Stimulated activated CD8-positive, alpha-beta memory T cell treated with anti-CD3 and anti-CD28 coated beads, Interleukin-2, amount 100 ng/mL, for 48 hours (primary cell): ENCODE measurements around the gene PIGU.
"Not testable (repeated sequence)": the region's sequence is repeated elsewhere in the genome, so short reads cannot be mapped to it uniquely, and the experiment has no call there.

ENCODE experiments used
- DNase-seq, 2 donors: peaks; one replicate each; pipeline ENCODE4 v3.0.0-alpha.2; 2020; ENCODE audit warnings: low read depth in 2 of 2

The PIGU gene

DNA sequence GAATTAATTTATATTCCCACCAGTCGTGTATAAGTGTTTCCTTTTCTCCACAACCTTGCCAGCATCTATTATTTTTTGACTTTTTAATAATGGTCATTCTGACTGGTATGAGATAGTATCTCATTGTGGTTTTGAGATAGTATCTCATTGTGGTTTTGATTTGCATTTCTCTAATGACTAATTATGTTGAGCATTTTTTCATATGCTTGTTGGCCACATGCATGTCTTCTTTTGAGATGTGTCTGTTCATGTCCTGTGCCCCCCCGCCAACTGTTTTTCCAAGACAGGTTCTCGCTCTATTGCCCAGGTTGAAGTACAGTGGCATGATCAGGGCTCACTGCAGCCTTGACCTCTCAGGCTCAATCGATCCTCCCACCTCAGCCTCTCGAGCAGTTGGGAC is 15.1 kb downstream of the PIGU start:
- not testable (repeated sequence) for DNase-seq

DNA sequence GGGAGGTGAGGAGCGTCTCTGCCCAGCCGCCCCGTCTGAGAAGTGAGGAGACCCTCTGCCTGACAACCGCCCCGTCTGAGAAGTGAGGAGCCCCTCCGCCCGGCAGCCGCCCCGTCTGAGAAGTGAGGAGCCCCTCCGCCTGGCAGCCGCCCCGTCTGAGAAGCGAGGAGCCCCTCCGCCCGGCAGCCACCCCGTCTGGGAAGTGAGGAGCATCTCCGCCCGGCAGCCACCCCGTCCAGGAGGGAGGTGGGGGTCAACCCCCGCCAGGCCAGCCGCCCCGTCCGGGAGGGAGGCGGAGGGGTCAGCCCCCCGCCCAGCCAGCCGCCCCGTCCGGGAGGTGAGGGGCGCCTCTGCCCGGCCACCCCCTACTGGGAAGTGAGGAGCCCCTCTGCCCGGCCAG is 18.2 kb downstream of the PIGU start:
- DNase-seq: not testable (repeated sequence)

DNA sequence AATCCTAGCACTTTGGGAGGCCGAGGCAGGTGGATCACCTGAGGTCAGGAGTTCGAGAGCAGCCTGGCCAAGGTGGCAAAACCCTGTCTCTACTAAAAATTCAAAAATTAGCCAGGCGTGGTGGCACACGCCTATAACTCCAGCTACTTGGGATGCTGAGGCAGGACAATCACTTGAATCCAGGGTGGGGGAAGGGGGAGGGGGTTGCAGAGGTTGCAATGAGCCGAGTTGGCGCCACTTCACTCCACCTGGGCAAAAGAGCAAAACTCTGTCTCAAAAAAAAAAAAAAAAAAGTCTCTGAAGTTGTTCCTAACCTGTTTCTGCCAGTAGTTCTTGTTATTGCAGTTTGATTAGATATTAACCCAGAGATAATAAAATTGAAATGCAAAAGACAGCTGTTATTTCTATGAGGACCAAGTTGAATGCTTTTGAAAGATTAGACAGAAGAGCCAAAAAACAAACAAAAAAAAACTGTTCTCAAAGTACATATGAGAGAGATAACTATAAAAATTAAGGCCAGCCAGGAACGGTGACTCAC is 22.6 kb downstream of the PIGU start:
- DNase-seq: no peak

GRCh38 chr20:34651200-34651599 is 25.7 kb downstream of the PIGU start:
- no peak for DNase-seq

DNA sequence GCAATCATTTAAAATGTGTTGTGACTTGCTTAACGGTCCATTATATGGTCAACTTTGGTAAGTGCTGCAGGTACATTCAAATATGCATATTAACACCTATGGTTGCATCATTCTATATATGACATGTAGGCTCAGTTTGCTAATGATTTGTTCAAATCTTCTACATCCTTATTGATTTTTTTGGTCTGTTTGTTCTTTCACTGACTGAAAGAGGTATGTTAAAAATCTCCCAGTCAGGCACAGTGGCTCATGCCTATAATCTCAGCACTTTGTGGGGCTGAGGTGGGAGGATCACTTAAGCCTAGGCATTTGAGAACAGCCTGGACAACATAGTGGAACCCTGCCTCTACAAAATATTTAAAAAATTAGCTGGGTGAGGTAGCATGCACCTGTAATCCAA is 29.2 kb downstream of the PIGU start:
- no peak for DNase-seq

DNA sequence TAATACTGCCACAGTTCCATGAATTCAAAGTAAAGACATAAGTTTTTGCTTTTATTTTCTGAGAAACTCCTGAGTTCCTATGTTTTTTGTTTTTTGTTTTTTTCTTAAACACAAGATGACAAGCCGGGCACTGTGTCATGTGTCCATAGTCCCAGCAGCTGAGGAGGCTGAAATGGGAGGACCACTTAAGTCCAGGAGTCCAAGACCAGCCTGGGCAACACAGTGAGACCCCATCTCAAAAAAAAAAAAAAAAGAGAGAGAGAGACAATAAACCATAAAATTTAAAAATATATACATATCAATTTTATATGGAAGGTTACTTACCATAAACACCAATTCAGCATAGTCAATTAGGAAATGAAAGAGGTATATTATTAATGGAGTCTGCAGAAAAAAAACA is 31.9 kb downstream of the PIGU start:
- no peak for DNase-seq

DNA sequence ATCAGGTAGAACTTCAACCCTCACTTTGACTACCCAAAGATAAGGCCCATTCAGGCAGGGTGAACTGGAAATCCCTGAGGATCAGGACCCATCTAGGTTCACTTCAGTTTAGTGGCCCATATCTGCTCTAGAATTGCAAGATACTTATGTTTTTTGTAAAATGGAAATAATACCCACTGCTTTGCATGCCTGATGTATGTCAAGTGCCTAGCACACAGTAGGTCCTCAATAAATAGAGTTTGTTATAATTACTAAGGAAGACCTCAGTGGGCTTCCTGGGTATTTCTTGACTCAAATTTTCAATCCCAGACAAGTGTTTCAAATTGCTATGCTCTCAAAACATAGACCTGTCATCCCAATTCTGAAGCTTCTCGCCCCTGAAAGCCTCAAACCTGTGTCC is 32.5 kb downstream of the PIGU start:
- no peak for DNase-seq

DNA sequence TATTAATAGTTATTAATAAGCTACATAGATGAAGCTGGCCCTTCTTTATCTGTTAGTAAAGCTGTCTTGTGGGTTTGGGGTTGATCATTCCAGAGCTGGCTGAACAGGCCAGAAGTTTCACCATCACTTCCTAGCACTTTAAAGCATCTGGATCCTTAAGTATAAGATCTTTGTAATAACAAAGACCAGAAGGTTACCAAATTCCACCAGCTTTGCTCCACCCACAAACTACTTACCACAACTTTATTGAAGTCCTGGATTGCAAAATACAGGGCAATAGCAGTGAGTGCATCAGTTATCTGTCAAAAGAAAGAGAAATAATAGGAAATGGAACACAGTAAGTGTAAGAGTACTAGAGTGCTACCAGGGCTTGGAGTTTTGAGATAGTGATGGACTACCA is 33.0 kb downstream of the PIGU start:
- no peak for DNase-seq

DNA sequence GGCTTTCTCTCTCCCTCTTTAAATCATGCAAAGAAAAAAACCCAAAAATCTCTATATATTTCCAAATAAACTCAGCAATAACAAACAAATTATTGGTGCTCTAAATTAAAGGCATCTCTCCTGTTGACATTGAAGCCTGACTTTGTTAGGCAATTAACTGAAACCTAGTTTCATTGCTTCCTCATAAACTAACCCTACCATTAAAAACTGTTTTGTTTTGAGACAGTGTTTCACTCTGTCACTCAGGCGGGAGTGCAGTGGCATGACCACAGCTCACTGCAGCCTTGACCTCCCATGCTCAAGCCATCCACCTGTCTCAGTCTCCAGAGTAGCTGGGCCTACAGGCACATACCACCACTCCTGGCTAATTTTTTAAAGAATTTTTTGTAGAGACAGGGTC is 34.9 kb downstream of the PIGU start:
- no peak for DNase-seq

GRCh38 chr20:34639755-34640222 is 37.1 kb downstream of the PIGU start:
- no peak for DNase-seq

DNA sequence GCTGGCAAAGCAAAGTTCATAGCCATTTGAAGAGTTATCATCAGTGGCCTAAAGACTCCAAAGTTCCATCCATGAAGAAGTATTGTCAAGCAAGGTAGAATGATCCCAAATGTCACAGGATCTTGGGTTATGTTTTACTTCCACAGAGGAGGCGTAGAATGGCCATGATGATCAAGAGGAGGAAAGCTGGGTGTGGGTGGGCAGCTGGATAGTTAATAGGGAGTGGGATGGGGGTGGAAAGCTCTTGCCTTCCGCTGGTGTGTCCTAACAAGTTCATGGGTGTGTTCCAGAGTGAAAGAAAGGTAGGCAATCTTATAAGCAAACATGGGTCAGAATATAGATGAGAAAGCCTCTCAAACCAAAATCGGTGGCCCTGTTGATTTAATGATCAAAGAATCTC is 38.4 kb downstream of the PIGU start:
- no peak for DNase-seq

DNA sequence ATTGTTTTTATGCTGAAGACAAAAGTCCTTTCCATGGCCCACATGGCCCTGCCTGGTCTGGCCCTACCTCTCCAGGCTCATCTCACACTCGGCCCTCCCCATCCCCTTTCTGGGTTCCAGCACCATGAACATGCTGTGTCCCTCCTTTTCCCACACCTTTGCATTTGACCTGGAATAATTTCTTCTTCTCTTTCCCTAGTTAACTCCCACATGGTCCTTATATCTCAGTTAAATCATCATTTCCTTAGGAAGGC is 38.9 kb downstream of the PIGU start:
- DNase-seq: no peak

- DNase-seq: no peak
Measured at GRCh38 chr20:34637245-34638038, 39.5 kb downstream of the PIGU start.

- no peak for DNase-seq
Measured at GRCh38 chr20:34636648-34637047, 40.2 kb downstream of the PIGU start.

DNA sequence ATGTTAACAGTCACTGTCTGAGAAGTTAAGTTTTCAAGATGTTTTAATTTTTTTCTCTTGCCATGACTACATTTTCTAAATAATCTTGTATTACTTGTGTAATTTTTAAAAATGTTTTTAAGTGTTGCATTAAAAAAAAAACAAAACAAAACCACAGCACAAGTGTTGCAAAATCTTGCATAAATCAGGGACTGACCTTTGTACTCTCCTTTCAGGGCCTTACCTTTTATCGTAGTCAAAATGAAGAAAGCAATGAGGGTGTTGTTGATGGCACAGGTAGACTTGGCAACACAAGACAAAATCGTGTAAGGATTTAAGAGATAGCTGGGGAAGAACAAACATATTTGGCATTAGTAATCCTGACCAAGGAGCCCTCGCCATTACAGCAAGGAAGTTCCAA is 42.5 kb downstream of the PIGU start:
- no peak for DNase-seq

DNA sequence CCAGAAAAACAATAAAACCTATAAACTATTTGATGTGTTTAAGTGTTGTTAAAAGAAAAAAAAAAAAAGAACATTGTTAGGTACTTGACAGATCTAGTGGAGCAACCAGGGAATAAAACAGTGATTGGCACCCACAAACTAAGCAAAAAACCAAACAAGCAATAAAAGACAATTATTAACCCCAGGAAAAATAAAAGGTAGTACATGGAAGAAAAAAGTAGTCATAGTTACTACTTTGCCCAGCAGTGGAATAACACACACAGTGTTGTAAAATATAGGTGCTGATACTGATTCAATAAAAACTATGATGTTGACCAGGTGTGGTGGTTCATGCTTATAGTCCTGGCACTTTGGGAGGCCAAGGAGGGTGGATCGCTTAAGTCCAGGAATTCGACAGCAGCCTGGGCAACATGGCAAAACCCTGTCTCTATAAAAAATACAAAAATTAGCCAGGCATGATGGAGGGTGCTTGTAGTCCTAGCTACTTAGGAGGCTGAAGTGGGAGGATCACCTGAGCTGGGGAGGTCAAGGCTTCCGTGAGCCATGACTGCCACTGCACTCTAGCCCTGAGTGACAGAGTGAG is 43.9 kb downstream of the PIGU start:
- DNase-seq: no peak

- DNase-seq: no peak
Measured at GRCh38 chr20:34629904-34630303, 47.0 kb downstream of the PIGU start.

DNA sequence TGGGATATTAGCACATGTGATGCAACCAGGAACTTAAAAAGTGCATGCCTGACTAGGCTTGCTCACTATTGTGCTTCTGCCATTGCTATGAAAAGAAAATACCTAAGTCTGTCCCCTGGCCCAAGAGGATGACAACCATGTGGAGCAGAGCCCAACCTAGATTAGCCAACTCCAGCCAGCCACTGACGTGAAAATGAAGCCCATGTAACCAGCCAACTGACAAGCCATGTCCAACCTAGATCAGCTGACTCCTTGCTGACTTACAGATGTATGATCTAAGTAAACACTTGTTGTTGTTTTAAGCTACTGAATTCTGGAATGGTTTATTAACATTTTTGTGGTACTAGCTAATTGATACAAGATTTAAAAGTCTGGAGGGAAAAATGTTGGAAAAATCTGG is 47.5 kb downstream of the PIGU start:
- DNase-seq: no peak

DNA sequence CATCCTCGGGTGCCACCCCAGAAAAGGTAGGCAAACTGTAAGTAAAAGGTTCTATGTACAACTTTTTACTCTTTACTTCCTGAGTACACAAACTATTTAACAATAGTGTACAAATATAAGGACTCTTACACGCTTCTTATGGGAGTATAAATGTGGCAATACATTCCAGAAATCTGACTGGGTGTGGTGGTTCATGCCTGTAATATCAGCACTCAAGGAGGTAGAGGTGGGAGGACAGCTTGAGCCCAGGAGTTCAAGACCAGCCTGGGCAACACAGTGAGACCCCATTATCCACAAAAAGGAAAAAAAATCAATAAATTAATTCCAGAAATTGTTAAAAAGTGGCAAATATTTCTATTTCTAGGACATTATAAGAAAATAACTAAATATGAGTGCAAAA is 48.9 kb downstream of the PIGU start:
- no peak for DNase-seq

DNA sequence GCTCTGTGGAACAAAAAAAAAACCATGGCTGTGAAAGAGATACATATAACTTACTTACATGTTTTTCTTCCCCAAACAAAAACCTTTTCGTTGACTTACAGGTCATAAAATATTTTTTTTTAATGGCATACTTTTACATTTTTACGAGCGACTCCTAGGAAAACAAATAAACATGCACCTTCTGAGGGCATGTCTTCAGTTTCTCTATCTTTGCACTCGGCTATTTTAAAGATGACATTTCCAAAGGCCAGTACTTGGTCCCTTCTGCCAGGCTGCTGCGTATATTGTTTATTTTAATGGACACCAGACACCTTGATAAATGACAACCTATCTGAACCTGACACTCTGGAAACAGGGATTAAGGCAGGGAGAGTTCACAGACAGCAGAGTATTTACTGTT is 49.4 kb downstream of the PIGU start:
- DNase-seq: no peak

DNA sequence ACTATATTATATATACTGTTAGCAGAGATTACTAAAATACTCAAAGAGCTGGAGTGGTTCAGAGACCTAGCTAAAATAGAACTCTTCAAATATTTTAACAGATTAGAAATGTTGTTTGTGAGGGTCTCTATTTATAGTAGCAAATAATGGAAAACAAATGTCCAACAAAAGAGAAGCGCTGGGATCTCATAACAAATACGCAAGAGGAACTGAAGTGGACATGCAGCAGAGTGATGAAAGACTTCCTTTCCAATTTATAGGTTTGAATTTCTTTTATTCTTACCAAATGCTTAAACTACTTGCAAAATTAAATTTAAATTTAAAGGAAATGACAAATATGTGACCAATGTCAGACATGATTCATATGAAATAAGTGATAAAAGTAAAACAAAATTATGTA is 49.9 kb downstream of the PIGU start:
- DNase-seq: no peak

- DNase-seq: no peak
Measured at GRCh38 chr20:34624629-34625028, 52.3 kb downstream of the PIGU start.

- DNase-seq: no peak
Measured at GRCh38 chr20:34622821-34623451, 54.0 kb downstream of the PIGU start.
